HG02973 (cell line): Measurements from ENCODE around the gene ATP5ME.

Experiments used
- ATAC-seq: cut with Tn5 transposase; IDR thresholded peaks from one replicate; pipeline ENCODE4 v1.9.1; 2021; ENCODE audit warnings: moderate library complexity; ENCODE audit not compliant: unreplicated experiment

The ATP5ME gene

GRCh38 chr4:623914-624566 lies 50.0 kb downstream of the ATP5ME start:
- ATAC-seq, result no peak

GRCh38 chr4:622996-623913 lies 50.8 kb downstream of the ATP5ME start:
- no peak for ATAC-seq
